ENCODE results near the gene SERAC1.

- no peak for TF ChIP-seq CTCF (IDR thresholded peaks at IDR 0.05 in 2 of 3, conservative IDR thresholded peaks at IDR 0.05 in 1 of 3; ENCODE audit: control insufficient read depth in 2 of 3, extremely low read depth in 1 of 3, insufficient read depth in 1 of 3, low read depth in 3 of 3, low read length in 3 of 3)
- TF ChIP-seq POU2F2 (IDR thresholded peaks at IDR 0.05; ENCODE audit: borderline replicate concordance, low read depth, low read length) = no peak
- no peak for TF ChIP-seq CHD4 (IDR thresholded peaks at IDR 0.05)
- no peak for TF ChIP-seq POLR2A (IDR thresholded peaks at IDR 0.05; ENCODE audit: low read depth, low read length)
- no peak for TF ChIP-seq EP300 (IDR thresholded peaks at IDR 0.05; ENCODE audit: borderline replicate concordance in 1 of 2, control insufficient read depth in 1 of 2, low read depth in 2 of 2, low read length in 2 of 2)
- TF ChIP-seq MEF2A (IDR thresholded peaks at IDR 0.05; ENCODE audit: insufficient read depth, low read depth, low read length) = no peak
- TF ChIP-seq CHD1 (IDR thresholded peaks at IDR 0.05; ENCODE audit: low read depth, low read length) = no peak
These were observed 81.4 kb downstream of the SERAC1 start for GRCh38 chr6:158086504-158087223.

Data from GM12878 (cell line).